Fibroblast of lung (primary cell): ENCODE data around the gene TPT1.

Experiments
- EZH2 ChIP-seq: IDR thresholded peaks from 2 replicates; pipeline ENCODE4 v1.5.1; 2012; ENCODE audit warnings: low read length, control low read depth, mild to moderate bottlenecking; ENCODE audit errors: missing control alignments
- TF ChIP-seq, protein P1 (sequence below), 2 donors: IDR thresholded peaks in 1 of 2; conservative IDR thresholded peaks in 1 of 2; 1 replicate in 1 of 2; 2 replicates in 1 of 2; pipeline ENCODE4 v1.5.1; 2011 to 2012; ENCODE audit warnings: low read length in 2 of 2, control low read depth in 1 of 2, inconsistent platforms in 1 of 2, low read depth in 1 of 2, mild to moderate bottlenecking in 1 of 2

DNA sequence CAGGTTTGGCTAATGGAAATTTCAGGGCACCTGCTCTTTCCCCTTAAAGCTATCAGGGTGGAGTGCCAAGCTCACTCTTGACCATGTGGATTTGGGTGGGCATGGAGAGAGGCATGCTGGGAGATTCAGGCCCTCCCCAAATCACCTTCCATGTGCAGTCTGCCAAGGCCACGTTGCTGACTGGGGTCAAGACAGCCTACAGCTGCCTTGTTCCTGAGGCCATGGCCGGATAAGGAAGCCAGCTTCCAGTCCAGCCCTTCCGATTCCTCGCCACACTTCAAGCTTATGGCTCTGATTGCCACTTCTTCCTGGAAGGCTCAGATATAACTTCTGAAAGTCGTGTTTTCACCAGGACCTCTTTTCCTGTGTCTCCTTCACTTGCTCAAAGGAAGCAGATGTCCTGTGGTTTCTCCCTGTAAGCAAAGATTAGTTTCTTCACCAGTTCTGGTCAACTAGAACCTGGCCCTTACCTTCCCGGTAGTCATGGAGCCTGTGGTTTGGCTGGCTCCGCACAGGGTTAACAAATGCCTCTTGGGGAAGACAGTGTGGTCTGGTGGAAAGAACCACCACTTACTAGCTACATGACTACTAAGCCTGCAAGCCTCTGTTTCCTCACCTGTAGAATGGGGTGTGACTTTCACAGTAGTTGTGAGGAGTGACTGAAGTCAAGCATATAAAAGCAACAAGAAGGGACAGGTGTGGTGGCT is 16.1 kb upstream of the TPT1 start:
- TF ChIP-seq, protein P1, sequence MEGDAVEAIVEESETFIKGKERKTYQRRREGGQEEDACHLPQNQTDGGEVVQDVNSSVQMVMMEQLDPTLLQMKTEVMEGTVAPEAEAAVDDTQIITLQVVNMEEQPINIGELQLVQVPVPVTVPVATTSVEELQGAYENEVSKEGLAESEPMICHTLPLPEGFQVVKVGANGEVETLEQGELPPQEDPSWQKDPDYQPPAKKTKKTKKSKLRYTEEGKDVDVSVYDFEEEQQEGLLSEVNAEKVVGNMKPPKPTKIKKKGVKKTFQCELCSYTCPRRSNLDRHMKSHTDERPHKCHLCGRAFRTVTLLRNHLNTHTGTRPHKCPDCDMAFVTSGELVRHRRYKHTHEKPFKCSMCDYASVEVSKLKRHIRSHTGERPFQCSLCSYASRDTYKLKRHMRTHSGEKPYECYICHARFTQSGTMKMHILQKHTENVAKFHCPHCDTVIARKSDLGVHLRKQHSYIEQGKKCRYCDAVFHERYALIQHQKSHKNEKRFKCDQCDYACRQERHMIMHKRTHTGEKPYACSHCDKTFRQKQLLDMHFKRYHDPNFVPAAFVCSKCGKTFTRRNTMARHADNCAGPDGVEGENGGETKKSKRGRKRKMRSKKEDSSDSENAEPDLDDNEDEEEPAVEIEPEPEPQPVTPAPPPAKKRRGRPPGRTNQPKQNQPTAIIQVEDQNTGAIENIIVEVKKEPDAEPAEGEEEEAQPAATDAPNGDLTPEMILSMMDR (conservative IDR thresholded peaks at IDR 0.05 in 1 of 2, IDR thresholded peaks at IDR 0.05 in 1 of 2; ENCODE audit: low read depth in 1 of 2, low read length in 2 of 2), result no peak
- TF ChIP-seq EZH2, result no peak
